Endothelial cell of umbilical vein (primary cell): ENCODE measurements around the gene NEAT1. TPM values are rescaled to one million over a fixed set of nuclear protein-coding genes. Genes with fewer than 3 reads are reported as not detected.
A peak's percentile ranks its signal among the peaks of the same experiment; 100 is the strongest.

ENCODE experiments used
- BruUV-seq: library from RNA; stranded (reverse); fragments of 400-500 nt; replicated peaks from 2 replicates; lab custom pipeline; 2021; lab: Mats Ljungman, UMichigan
- CTCF ChIA-PET: fragments of 300-600, 350-600 bp; sonication (Branson Sonifier 250); formaldehyde crosslinking; loops from one replicate; lab custom pipeline; 2021; ENCODE audit warnings: antibody characterized with exemption, inconsistent platforms; lab: Charles Lee
- POLR2A ChIA-PET: fragments of 300-600, 350-600 bp; sonication (Branson Sonifier 250); formaldehyde crosslinking; loops from one replicate; lab custom pipeline; 2021; ENCODE audit warnings: antibody characterized with exemption, inconsistent platforms; lab: Charles Lee
- DNase-seq: peaks from one replicate; pipeline ENCODE4 v3.0.0-alpha.2; 2011; ENCODE audit warnings: low read depth, low spot score
- FAIRE-seq: peaks from 2 replicates; lab custom pipeline; 2011; peaks lifted over from hg19 to GRCh38; lab: Jason Lieb, UNC
- H2AFZ ChIP-seq: 2 replicates; pipeline ENCODE4 v1.6.0; 2012; ENCODE audit warnings: low read depth, low read length, control low read depth, inconsistent platforms
- H3K27ac ChIP-seq: 2 replicates; pipeline ENCODE4 v1.5.1; 2011; ENCODE audit warnings: low read depth, mild to moderate bottlenecking, control low read depth, low read length, moderate library complexity; ENCODE audit not compliant: insufficient read depth
- H3K27me3 ChIP-seq, 2 experiments: 2 replicates each; pipeline versions ENCODE4 v1.6.0 to v1.6.1; 2011; ENCODE audit warnings: low read length in 2 of 2, mixed read lengths in 1 of 2; ENCODE audit not compliant: control insufficient read depth in 2 of 2, insufficient read depth in 2 of 2
- H3K36me3 ChIP-seq, 2 experiments: 2 replicates in 1 of 2; 3 replicates in 1 of 2; pipeline ENCODE4 v1.5.1; 2011; ENCODE audit warnings: low read length in 2 of 2, mild to moderate bottlenecking in 1 of 2, moderate library complexity in 1 of 2; ENCODE audit not compliant: control insufficient read depth in 2 of 2, insufficient read depth in 2 of 2; ENCODE audit errors: extremely low read depth in 1 of 2
- H3K4me1 ChIP-seq: 3 replicates; pipeline ENCODE4 v1.5.1; 2011; ENCODE audit warnings: mild to moderate bottlenecking, low read length; ENCODE audit not compliant: control insufficient read depth, insufficient read depth; ENCODE audit errors: extremely low read depth
- H3K4me2 ChIP-seq: 2 replicates; pipeline ENCODE4 v1.6.1; 2011; ENCODE audit warnings: low read length, control low read depth, mixed read lengths; ENCODE audit not compliant: insufficient read depth
- H3K4me3 ChIP-seq, 3 experiments: fragments of 200-600 bp in 1 of 3; sonication (generic), shearing (Covaris generic) in 1 of 3; replicated peaks in 1 of 3; 2 replicates each; pipeline ENCODE4 v1.5.1; 2011 to 2016; ENCODE audit warnings: control low read depth in 3 of 3, low read length in 3 of 3, mild to moderate bottlenecking in 2 of 3, inconsistent platforms in 1 of 3, low read depth in 1 of 3, moderate library complexity in 1 of 3; ENCODE audit not compliant: insufficient read depth in 1 of 3
- H3K79me2 ChIP-seq: 2 replicates; pipeline ENCODE4 v1.6.0; 2012; ENCODE audit warnings: low read length, inconsistent platforms; ENCODE audit not compliant: control insufficient read depth, insufficient read depth
- H3K9ac ChIP-seq: replicated peaks from 2 replicates; pipeline ENCODE3; 2011; ENCODE audit warnings: low read length, control low read depth; ENCODE audit not compliant: insufficient read depth; ENCODE audit errors: extremely low read depth
- H3K9me1 ChIP-seq: replicated peaks from 3 replicates; pipeline ENCODE4 v1.6.0; 2011; ENCODE audit warnings: mild to moderate bottlenecking, low read length; ENCODE audit not compliant: control insufficient read depth, insufficient read depth; ENCODE audit errors: extremely low read depth
- H3K9me3 ChIP-seq: replicated peaks from 2 replicates; pipeline ENCODE4 v1.5.1; 2012; ENCODE audit warnings: low read length, inconsistent platforms; ENCODE audit not compliant: control insufficient read depth, insufficient read depth
- H4K20me1 ChIP-seq: replicated peaks from 2 replicates; pipeline ENCODE3; 2011; ENCODE audit warnings: mild to moderate bottlenecking, low read length; ENCODE audit not compliant: control insufficient read depth, insufficient read depth; ENCODE audit errors: extremely low read depth
- EZH2 ChIP-seq: IDR thresholded peaks from 2 replicates; pipeline ENCODE4 v1.6.1; 2012; ENCODE audit warnings: borderline replicate concordance, low read depth, mild to moderate bottlenecking, moderate library complexity, low read length, inconsistent platforms; ENCODE audit not compliant: severe bottlenecking
- GATA2 ChIP-seq: IDR thresholded peaks from 2 replicates; pipeline ENCODE4 v1.7.0; 2011; ENCODE audit warnings: low read depth, mild to moderate bottlenecking, moderate library complexity, mixed read lengths, low read length; ENCODE audit not compliant: insufficient read length, insufficient read depth
- JUN ChIP-seq: IDR thresholded peaks from 2 replicates; pipeline ENCODE4 v1.6.1; 2011; ENCODE audit warnings: borderline replicate concordance, low read depth; ENCODE audit not compliant: insufficient read length, insufficient read depth
- MAX ChIP-seq: IDR thresholded peaks from 2 replicates; pipeline ENCODE4 v1.6.1; 2011; ENCODE audit not compliant: insufficient read depth, insufficient read length
- POLR2A ChIP-seq: IDR thresholded peaks from 2 replicates; pipeline ENCODE4 v1.6.1; 2012; ENCODE audit warnings: low read depth, mild to moderate bottlenecking, control low read depth, low read length
- dilution Hi-C: fragments of 300-500 bp; cut with MboI; formaldehyde crosslinking; loops from one replicate; pipeline ENCODE4 v1.15.0; 2019; ENCODE audit warnings: low sequenced_read_pairs; ENCODE audit not compliant: extremely low pct_ligation_motif_present
- intact Hi-C: fragments of 100-400 bp; cut with micrococcal nuclease; formaldehyde crosslinking; loops from one replicate; pipeline ENCODE4 v1.10.0; 2022
- polyA plus RNA-seq, 4 experiments: library from polyadenylated mRNA; depleted of rRNA in 3 of 4; stranded (reverse) in 3 of 4; unstranded in 1 of 4; fragments of >200 nt; gene quantifications; 2 replicates each; pipeline versions ENCODE4 v1.2.1 to v1.2.3, GENCODE V29; 2011 to 2012; ENCODE audit warnings: missing spikeins in 1 of 4
- total RNA-seq: library from RNA; stranded (reverse); gene quantifications from 2 replicates; pipeline ENCODE4 v1.2.3, GENCODE V29; 2021
- TF ChIP-seq, protein P1 (sequence below), 2 donors: IDR thresholded peaks; 1 replicate in 1 of 2; 2 replicates in 1 of 2; pipeline ENCODE4 v1.5.1; 2011; ENCODE audit warnings: low read length in 2 of 2, mild to moderate bottlenecking in 2 of 2, moderate library complexity in 2 of 2, control low read depth in 1 of 2, inconsistent platforms in 1 of 2, low read depth in 1 of 2; ENCODE audit not compliant: insufficient read depth in 1 of 2; ENCODE audit errors: extremely low read depth in 1 of 2

Gene NEAT1
- total and polyA plus RNA-seq, 2 donors (not counting 3 experiments of a cell fraction or from before 2014, with no cell fraction given) = 34.4 to 957 TPM

GRCh38 chr11:65434667-65435410 is 12.2 kb downstream of the NEAT1 start:
- H3K27ac ChIP-seq = no peak overlapping the region
- no peaks in the 10 kb centered on the region for H3K27me3 ChIP-seq
- H3K4me1 ChIP-seq = peaks cover 18% of the 10 kb centered on the region
- intact Hi-C loops = no loop called here
- no peak for TF ChIP-seq MAX
- no peak for TF ChIP-seq JUN
- TF ChIP-seq POLR2A = no peak
- no peak for TF ChIP-seq EZH2
- TF ChIP-seq, protein P1, sequence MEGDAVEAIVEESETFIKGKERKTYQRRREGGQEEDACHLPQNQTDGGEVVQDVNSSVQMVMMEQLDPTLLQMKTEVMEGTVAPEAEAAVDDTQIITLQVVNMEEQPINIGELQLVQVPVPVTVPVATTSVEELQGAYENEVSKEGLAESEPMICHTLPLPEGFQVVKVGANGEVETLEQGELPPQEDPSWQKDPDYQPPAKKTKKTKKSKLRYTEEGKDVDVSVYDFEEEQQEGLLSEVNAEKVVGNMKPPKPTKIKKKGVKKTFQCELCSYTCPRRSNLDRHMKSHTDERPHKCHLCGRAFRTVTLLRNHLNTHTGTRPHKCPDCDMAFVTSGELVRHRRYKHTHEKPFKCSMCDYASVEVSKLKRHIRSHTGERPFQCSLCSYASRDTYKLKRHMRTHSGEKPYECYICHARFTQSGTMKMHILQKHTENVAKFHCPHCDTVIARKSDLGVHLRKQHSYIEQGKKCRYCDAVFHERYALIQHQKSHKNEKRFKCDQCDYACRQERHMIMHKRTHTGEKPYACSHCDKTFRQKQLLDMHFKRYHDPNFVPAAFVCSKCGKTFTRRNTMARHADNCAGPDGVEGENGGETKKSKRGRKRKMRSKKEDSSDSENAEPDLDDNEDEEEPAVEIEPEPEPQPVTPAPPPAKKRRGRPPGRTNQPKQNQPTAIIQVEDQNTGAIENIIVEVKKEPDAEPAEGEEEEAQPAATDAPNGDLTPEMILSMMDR (IDR thresholded peaks at IDR 0.05; ENCODE audit: extremely low read depth in 1 of 2, insufficient read depth in 1 of 2, low read depth in 1 of 2, low read length in 2 of 2) = no peak
- no peak for TF ChIP-seq GATA2
- CTCF ChIA-PET = interaction anchor here (1.3 kb wide), 1 partner anchor 13 kb away, joined by 3 read pairs; no protein-coding TSS in a partner anchor
- H3K9me1 ChIP-seq = no peaks in the 10 kb centered on the region
- no peak overlapping the region for H2AFZ ChIP-seq
- FAIRE-seq = no peak
- dilution Hi-C loops = no loop called here
- H3K36me3 ChIP-seq = peaks cover 25 to 30% of the 10 kb centered on the region in 2 experiments
- H3K9ac ChIP-seq = no peak overlapping the region
- H3K4me3 ChIP-seq = no peak overlapping the region
- H3K79me2 ChIP-seq = peaks cover 95% of the 10 kb centered on the region
- peak; percentile 20 for DNase-seq
- BruUV-seq = no TSS peak
- no peaks in the 10 kb centered on the region for H3K9me3 ChIP-seq
- H4K20me1 ChIP-seq = peaks cover 19% of the 10 kb centered on the region
- H3K4me2 ChIP-seq = no peak overlapping the region
- POLR2A ChIA-PET = no interaction called here
